SK-N-SH treated with all-trans-retinoic acid at 6 μM for 48 hours (cell line): ENCODE data around the gene ACTN1.

Experiments
- ARNTL ChIP-seq: fragments of 450-650 bp; formaldehyde crosslinking; IDR thresholded peaks from 2 replicates; pipeline ENCODE4 v1.5.0; 2020; ENCODE audit warnings: low read depth, mild to moderate bottlenecking, moderate library complexity, borderline replicate concordance
- ZFP3 ChIP-seq: fragments of 250-450 bp; sonication (Bioruptor Pico); IDR thresholded peaks from 2 replicates; pipeline ENCODE4 v1.5.0; 2020; ENCODE audit warnings: mild to moderate bottlenecking, moderate library complexity
- ZNF8 ChIP-seq: fragments of 450-650 bp; formaldehyde crosslinking; IDR thresholded peaks from 2 replicates; pipeline ENCODE4 v1.5.0; 2020; ENCODE audit warnings: mild to moderate bottlenecking, moderate library complexity
- TF ChIP-seq, protein P1 (sequence below): fragments of 250-450 bp; sonication (Bioruptor Pico); IDR thresholded peaks from 2 replicates; pipeline ENCODE4 v1.8.0; 2020; ENCODE audit warnings: mild to moderate bottlenecking, moderate library complexity, borderline replicate concordance

- TF ChIP-seq ZNF8 (CRISPR knock-in tag) (no peak), ARNTL (no peak), ZFP3 (CRISPR knock-in tag) (no peak)
- TF ChIP-seq, protein P1, sequence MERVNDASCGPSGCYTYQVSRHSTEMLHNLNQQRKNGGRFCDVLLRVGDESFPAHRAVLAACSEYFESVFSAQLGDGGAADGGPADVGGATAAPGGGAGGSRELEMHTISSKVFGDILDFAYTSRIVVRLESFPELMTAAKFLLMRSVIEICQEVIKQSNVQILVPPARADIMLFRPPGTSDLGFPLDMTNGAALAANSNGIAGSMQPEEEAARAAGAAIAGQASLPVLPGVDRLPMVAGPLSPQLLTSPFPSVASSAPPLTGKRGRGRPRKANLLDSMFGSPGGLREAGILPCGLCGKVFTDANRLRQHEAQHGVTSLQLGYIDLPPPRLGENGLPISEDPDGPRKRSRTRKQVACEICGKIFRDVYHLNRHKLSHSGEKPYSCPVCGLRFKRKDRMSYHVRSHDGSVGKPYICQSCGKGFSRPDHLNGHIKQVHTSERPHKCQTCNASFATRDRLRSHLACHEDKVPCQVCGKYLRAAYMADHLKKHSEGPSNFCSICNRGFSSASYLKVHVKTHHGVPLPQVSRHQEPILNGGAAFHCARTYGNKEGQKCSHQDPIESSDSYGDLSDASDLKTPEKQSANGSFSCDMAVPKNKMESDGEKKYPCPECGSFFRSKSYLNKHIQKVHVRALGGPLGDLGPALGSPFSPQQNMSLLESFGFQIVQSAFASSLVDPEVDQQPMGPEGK (CRISPR knock-in tag): no peak
Measured at GRCh38 chr14:68981139-68981538, 2.0 kb upstream of the ACTN1 start.
